ENCODE results near the gene ITIH1. TPM values are rescaled to one million over a fixed set of nuclear protein-coding genes. Genes with fewer than 3 reads are reported as not detected.

Gene ITIH1
- total RNA-seq, 1 experiment from 2014 or later: 0.26 TPM

GRCh38 chr3:52777959-52778805 is 783 bp downstream of the ITIH1 start (continued):
- TF ChIP-seq AFF4 (CRISPR knock-in tag; IDR thresholded peaks at IDR 0.05; ENCODE audit: borderline replicate concordance) (no peak), ESRRA (CRISPR knock-in tag; IDR thresholded peaks at IDR 0.05; ENCODE audit: borderline replicate concordance) (no peak), ZNF425 (CRISPR knock-in tag; conservative IDR thresholded peaks at IDR 0.05) (no peak), HMGA2 (CRISPR knock-in tag; IDR thresholded peaks at IDR 0.05) (no peak), ATF2 (CRISPR knock-in tag; IDR thresholded peaks at IDR 0.05; ENCODE audit: borderline replicate concordance, low read depth) (no peak), ZBTB21 (CRISPR knock-in tag; IDR thresholded peaks at IDR 0.05; ENCODE audit: borderline replicate concordance) (no peak), TEAD4 (CRISPR knock-in tag; IDR thresholded peaks at IDR 0.05) (no peak), ZNF512 (CRISPR knock-in tag; IDR thresholded peaks at IDR 0.05; ENCODE audit: borderline replicate concordance) (no peak), NR1H2 (CRISPR knock-in tag; IDR thresholded peaks at IDR 0.05) (no peak), OVOL2 (CRISPR knock-in tag; IDR thresholded peaks at IDR 0.05; ENCODE audit: borderline replicate concordance) (no peak)
- TF ChIP-seq, protein P1, sequence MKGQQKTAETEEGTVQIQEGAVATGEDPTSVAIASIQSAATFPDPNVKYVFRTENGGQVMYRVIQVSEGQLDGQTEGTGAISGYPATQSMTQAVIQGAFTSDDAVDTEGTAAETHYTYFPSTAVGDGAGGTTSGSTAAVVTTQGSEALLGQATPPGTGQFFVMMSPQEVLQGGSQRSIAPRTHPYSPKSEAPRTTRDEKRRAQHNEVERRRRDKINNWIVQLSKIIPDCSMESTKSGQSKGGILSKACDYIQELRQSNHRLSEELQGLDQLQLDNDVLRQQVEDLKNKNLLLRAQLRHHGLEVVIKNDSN (CRISPR knock-in tag; IDR thresholded peaks at IDR 0.05): no peak

GRCh38 chr3:52779011-52779836 is 1.8 kb downstream of the ITIH1 start:
- ATAC-seq (no peak), DNase-seq (ENCODE audit: low spot score) (peak; percentile 3)
- Mint-ChIP-seq H3K4me3 (no peak overlapping the region), H3K9me3 (no peaks in the 10 kb centered on the region), H3K27ac (no peak overlapping the region), H3K36me3 (no peaks in the 10 kb centered on the region), H3K27me3 (ENCODE audit: low read depth) (no peaks in the 10 kb centered on the region), H3K4me1 (peaks cover 13% of the 10 kb centered on the region)
- ChIA-PET POLR2A (interaction anchor here (0.8 kb wide), 1 partner anchor 8 kb away, joined by 3 read pairs; the partner anchor contains the start of gene NEK4), CTCF (interaction anchor here (3.7 kb wide), 1 partner anchor 13 kb away, joined by 23 read pairs; no protein-coding TSS in a partner anchor)
- TF ChIP-seq ATF2 (CRISPR knock-in tag; IDR thresholded peaks at IDR 0.05; ENCODE audit: borderline replicate concordance, low read depth): no peak
- TF ChIP-seq NFATC4 (CRISPR knock-in tag; IDR thresholded peaks at IDR 0.05): no peak
- no peak for TF ChIP-seq SMAD4 (CRISPR knock-in tag; IDR thresholded peaks at IDR 0.05)
- no peak for TF ChIP-seq CREM (CRISPR knock-in tag; IDR thresholded peaks at IDR 0.05)
- TF ChIP-seq FOXP1 (CRISPR knock-in tag; IDR thresholded peaks at IDR 0.05; ENCODE audit: borderline replicate concordance): no peak
- no peak for TF ChIP-seq CBFB (CRISPR knock-in tag; IDR thresholded peaks at IDR 0.05; ENCODE audit: low read depth)
- no peak for TF ChIP-seq ZNF423 (CRISPR knock-in tag; IDR thresholded peaks at IDR 0.05)
- TF ChIP-seq ERG (CRISPR knock-in tag; IDR thresholded peaks at IDR 0.05): no peak
- TF ChIP-seq GTF2I (CRISPR knock-in tag; conservative IDR thresholded peaks at IDR 0.05): no peak
- no peak for TF ChIP-seq IRF1 (CRISPR knock-in tag; IDR thresholded peaks at IDR 0.05)

All from WTC11 (cell line).